Naive B cell (primary cell): ENCODE data around the gene HNRNPM. TPM values are rescaled to one million over a fixed set of nuclear protein-coding genes. Genes with fewer than 3 reads are reported as not detected.
"Not testable (repeated sequence)": the region's sequence is repeated elsewhere in the genome, so short reads cannot be mapped to it uniquely, and the experiment has no call there.

Experiments
- ATAC-seq, 2 donors: fragments of 150-1000 bp; cut with Tn5 transposase; 2 replicates each; pipeline ENCODE4 v1.10.0; 2021; ENCODE audit warnings: low read depth in 2 of 2, mild to moderate bottlenecking in 2 of 2, moderate library complexity in 2 of 2
- DNase-seq: peaks from one replicate; pipeline ENCODE4 v3.0.0; 2022
- H3K27ac Mint-ChIP-seq, 6 donors: one replicate each; pipeline ENCODE4 v1.8.0; 2020 to 2022; ENCODE audit warnings: mild to moderate bottlenecking in 6 of 6, mixed read lengths in 6 of 6, moderate library complexity in 5 of 6, inconsistent platforms in 2 of 6
- H3K27me3 Mint-ChIP-seq, 3 donors: one replicate each; pipeline ENCODE4 v1.8.0; 2021 to 2022; ENCODE audit warnings: mixed read lengths in 3 of 3, mild to moderate bottlenecking in 1 of 3
- H3K36me3 Mint-ChIP-seq, 2 donors: one replicate each; pipeline ENCODE4 v1.8.0; 2020 to 2022; ENCODE audit warnings: mixed read lengths in 2 of 2, inconsistent platforms in 1 of 2, mild to moderate bottlenecking in 1 of 2
- H3K4me1 Mint-ChIP-seq, 3 donors: one replicate each; pipeline ENCODE4 v1.8.0; 2020 to 2022; ENCODE audit warnings: mixed read lengths in 3 of 3, inconsistent platforms in 1 of 3, mild to moderate bottlenecking in 1 of 3, moderate library complexity in 1 of 3
- H3K4me3 Mint-ChIP-seq, 8 donors: one replicate each; pipeline ENCODE4 v1.8.0; 2020 to 2022; ENCODE audit warnings: mild to moderate bottlenecking in 8 of 8, mixed read lengths in 8 of 8, moderate library complexity in 8 of 8, inconsistent platforms in 2 of 8
- H3K9me3 Mint-ChIP-seq, 7 donors: one replicate each; pipeline ENCODE4 v1.8.0; 2020 to 2022; ENCODE audit warnings: mixed read lengths in 7 of 7, mild to moderate bottlenecking in 5 of 7, inconsistent platforms in 2 of 7, moderate library complexity in 1 of 7
- polyA plus RNA-seq, 6 donors: library from polyadenylated mRNA; unstranded; fragments of 300-500 nt; fragmentation: Illumina TruSeq; gene quantifications; one replicate each; pipeline ENCODE4 v1.2.3, GENCODE V29; 2021; ENCODE audit warnings: low read depth in 6 of 6

The HNRNPM gene
- polyA plus RNA-seq, 6 donors from 2014 or later = 185 to 283 (median 210) TPM

DNA sequence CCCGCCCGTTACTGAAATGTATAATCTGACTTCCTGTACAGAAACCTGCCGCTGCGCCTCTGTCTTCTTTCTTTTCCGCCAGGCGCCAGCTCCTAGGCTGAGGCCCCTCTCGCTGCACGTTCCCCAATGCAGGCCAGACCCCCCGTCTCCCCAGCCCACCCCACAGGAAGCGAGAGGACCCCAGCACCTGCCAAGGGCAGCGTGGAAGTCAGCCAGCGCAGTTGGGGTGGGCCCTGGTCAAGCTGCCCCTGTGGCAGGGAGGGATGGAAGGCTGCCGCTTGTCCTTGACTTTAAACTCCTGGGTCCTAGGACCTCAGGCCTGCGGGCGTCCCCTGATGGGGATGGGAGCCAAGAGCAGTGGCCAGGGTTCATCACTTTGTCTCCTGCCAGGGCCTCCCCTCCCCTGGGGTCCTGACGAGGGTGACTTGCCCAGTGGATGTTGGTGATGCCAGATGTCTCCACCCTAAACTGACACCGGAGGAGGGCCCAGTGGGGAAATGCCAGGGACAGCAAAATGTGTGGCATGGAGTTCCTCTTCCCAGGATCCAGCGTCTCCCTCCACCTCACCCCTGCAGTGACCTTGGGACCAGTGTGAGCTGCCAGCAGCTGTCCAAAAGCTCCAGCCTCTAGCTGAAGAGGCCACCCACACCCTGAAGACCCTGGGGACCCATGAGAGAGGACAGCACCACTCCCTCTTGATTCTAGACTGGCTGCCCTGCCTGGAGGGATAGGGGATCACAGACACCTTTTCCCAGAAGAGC lies 40.2 kb upstream of the HNRNPM start:
- Mint-ChIP-seq H3K27ac (peak overlapping the region in 1 of 6 donors; percentile 79), H3K4me3 (no peak overlapping the region), H3K9me3 (no peaks in the 10 kb centered on the region), H3K4me1 (peaks cover 3 to 7% (median 4%) of the 10 kb centered on the region in 3 donors), H3K36me3 (peaks cover 0 to 8% of the 10 kb centered on the region in 2 donors), H3K27me3 (no peaks in the 10 kb centered on the region)
- DNase-seq = no peak
- ATAC-seq = no peak

- H3K4me1 Mint-ChIP-seq = peaks cover 3 to 11% (median 5%) of the 10 kb centered on the region in 3 donors
- DNase-seq, H3K36me3 Mint-ChIP-seq, ATAC-seq, H3K27ac Mint-ChIP-seq, H3K9me3 Mint-ChIP-seq, H3K27me3 Mint-ChIP-seq, H3K4me3 Mint-ChIP-seq: not testable (repeated sequence)
These were observed 34.1 kb upstream of the HNRNPM start for GRCh38 chr19:8410718-8411117.

GRCh38 chr19:8412783-8413628 lies 31.8 kb upstream of the HNRNPM start, which contains the start of gene MARCHF2:
Gene MARCHF2, plus strand, starts transcription at chr19:8413305. Its CDS starts 8,536 bp downstream, at chr19:8421841.
- ATAC-seq = peak; percentile 99 to 100
- Mint-ChIP-seq H3K27ac (peak within 1 kb of the TSS in 1 of 6 donors; percentile 4), H3K36me3 (no peaks in the 10 kb centered on the region), H3K9me3 (no peaks in the 10 kb centered on the region), H3K4me1 (peaks cover 3 to 9% (median 5%) of the 10 kb centered on the region in 3 donors), H3K4me3 (peak within 1 kb of the TSS; percentile 58 to 87 (median 75)), H3K27me3 (no peaks in the 10 kb centered on the region)
- peak; percentile 95 for DNase-seq

- H3K4me3 Mint-ChIP-seq = peak overlapping the region; percentile 58 to 82 (median 74)
- no peaks in the 10 kb centered on the region for H3K9me3 Mint-ChIP-seq
- ATAC-seq (no peak), DNase-seq (no peak)
- no peaks in the 10 kb centered on the region for H3K36me3 Mint-ChIP-seq
- H3K4me1 Mint-ChIP-seq = peaks cover 3 to 9% (median 5%) of the 10 kb centered on the region in 3 donors
- H3K27ac Mint-ChIP-seq = peak overlapping the region in 1 of 6 donors; percentile 4
- H3K27me3 Mint-ChIP-seq = no peaks in the 10 kb centered on the region
These were observed 31.2 kb upstream of the HNRNPM start for GRCh38 chr19:8413629-8413995.

- H3K36me3 Mint-ChIP-seq = no peaks in the 10 kb centered on the region
- no peak overlapping the region for H3K27ac Mint-ChIP-seq
- ATAC-seq (no peak), DNase-seq (no peak)
- H3K4me1 Mint-ChIP-seq = peaks cover 3 to 9% (median 5%) of the 10 kb centered on the region in 3 donors
- H3K27me3 Mint-ChIP-seq = no peaks in the 10 kb centered on the region
- peak overlapping the region in 1 of 8 donors; percentile 43 for H3K4me3 Mint-ChIP-seq
- no peaks in the 10 kb centered on the region for H3K9me3 Mint-ChIP-seq
These were observed 28.0 kb upstream of the HNRNPM start for GRCh38 chr19:8416796-8417195.

GRCh38 chr19:8421484-8422461 lies 23.0 kb upstream of the HNRNPM start:
- Mint-ChIP-seq H3K27ac (no peak overlapping the region), H3K36me3 (peaks cover 0 to 7% of the 10 kb centered on the region in 2 donors), H3K4me1 (no peaks in the 10 kb centered on the region), H3K4me3 (no peak overlapping the region), H3K27me3 (no peaks in the 10 kb centered on the region), H3K9me3 (no peaks in the 10 kb centered on the region)
- DNase-seq = no peak
- no peak for ATAC-seq

GRCh38 chr19:8423817-8424223 lies 21.0 kb upstream of the HNRNPM start:
- no peaks in the 10 kb centered on the region for H3K4me1 Mint-ChIP-seq
- H3K9me3 Mint-ChIP-seq = no peaks in the 10 kb centered on the region
- DNase-seq (no peak), ATAC-seq (no peak)
- H3K27me3 Mint-ChIP-seq = no peaks in the 10 kb centered on the region
- no peak overlapping the region for H3K27ac Mint-ChIP-seq
- H3K4me3 Mint-ChIP-seq = no peak overlapping the region
- H3K36me3 Mint-ChIP-seq = peaks cover 0 to 14% of the 10 kb centered on the region in 2 donors

GRCh38 chr19:8425331-8425730 lies 19.4 kb upstream of the HNRNPM start:
- not testable (repeated sequence) for ATAC-seq, H3K4me3 Mint-ChIP-seq, H3K27me3 Mint-ChIP-seq, DNase-seq, H3K4me1 Mint-ChIP-seq, H3K9me3 Mint-ChIP-seq
- Mint-ChIP-seq H3K27ac (peak overlapping the region in 1 of 6 donors; percentile 54), H3K36me3 (peaks cover 0 to 20% of the 10 kb centered on the region in 2 donors)

GRCh38 chr19:8426283-8426682 lies 18.5 kb upstream of the HNRNPM start:
- ATAC-seq (no peak), DNase-seq (no peak)
- Mint-ChIP-seq H3K4me3 (no peak overlapping the region), H3K4me1 (peaks cover 0 to 2% (median 0%) of the 10 kb centered on the region in 3 donors), H3K36me3 (peaks cover 0 to 20% of the 10 kb centered on the region in 2 donors), H3K27me3 (no peaks in the 10 kb centered on the region), H3K27ac (no peak overlapping the region), H3K9me3 (no peaks in the 10 kb centered on the region)

DNA sequence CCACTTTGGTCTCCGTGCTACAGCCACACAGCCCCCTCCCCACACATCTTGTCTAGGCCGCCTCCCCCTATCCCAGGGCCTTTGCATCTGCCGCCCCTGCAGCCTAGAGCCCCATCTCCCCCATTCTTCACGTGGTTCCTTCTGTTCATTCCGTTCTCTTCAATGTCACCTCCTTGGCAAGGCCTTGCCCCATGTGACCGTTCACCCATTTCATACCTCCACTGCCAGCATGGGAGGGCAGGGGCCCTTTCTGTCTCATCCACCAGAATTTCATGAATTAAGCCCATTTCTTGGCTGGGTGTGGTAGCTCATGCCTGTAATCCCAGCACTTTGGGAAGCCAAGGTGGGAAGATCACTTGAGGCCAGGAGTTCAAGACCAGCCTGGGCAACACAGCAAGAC lies 15.7 kb upstream of the HNRNPM start:
- Mint-ChIP-seq H3K4me1 (peaks cover 0 to 2% (median 0%) of the 10 kb centered on the region in 3 donors), H3K27me3 (no peaks in the 10 kb centered on the region), H3K9me3 (no peaks in the 10 kb centered on the region), H3K4me3 (no peak overlapping the region), H3K36me3 (peaks cover 0 to 20% of the 10 kb centered on the region in 2 donors), H3K27ac (no peak overlapping the region)
- ATAC-seq (no peak), DNase-seq (no peak)

GRCh38 chr19:8429826-8430225 lies 14.9 kb upstream of the HNRNPM start:
- peaks cover 0 to 2% (median 0%) of the 10 kb centered on the region in 3 donors for H3K4me1 Mint-ChIP-seq
- no peaks in the 10 kb centered on the region for H3K9me3 Mint-ChIP-seq
- H3K4me3 Mint-ChIP-seq = no peak overlapping the region
- H3K27me3 Mint-ChIP-seq = no peaks in the 10 kb centered on the region
- DNase-seq (no peak), ATAC-seq (no peak)
- H3K36me3 Mint-ChIP-seq = peaks cover 0 to 20% of the 10 kb centered on the region in 2 donors
- H3K27ac Mint-ChIP-seq = peak overlapping the region in 1 of 6 donors; percentile 20

GRCh38 chr19:8430650-8431049 lies 14.1 kb upstream of the HNRNPM start:
- Mint-ChIP-seq H3K4me1 (peaks cover 0 to 4% (median 3%) of the 10 kb centered on the region in 3 donors), H3K9me3 (no peaks in the 10 kb centered on the region), H3K27me3 (no peaks in the 10 kb centered on the region), H3K36me3 (peaks cover 0 to 26% of the 10 kb centered on the region in 2 donors), H3K4me3 (no peak overlapping the region), H3K27ac (no peak overlapping the region)
- ATAC-seq = no peak
- DNase-seq = no peak

- Mint-ChIP-seq H3K9me3 (no peaks in the 10 kb centered on the region), H3K27me3 (no peaks in the 10 kb centered on the region), H3K27ac (no peak overlapping the region), H3K4me1 (peaks cover 0 to 8% (median 4%) of the 10 kb centered on the region in 3 donors), H3K4me3 (no peak overlapping the region), H3K36me3 (peaks cover 0 to 7% of the 10 kb centered on the region in 2 donors)
- ATAC-seq (no peak), DNase-seq (no peak)
These were observed 6.5 kb upstream of the HNRNPM start for GRCh38 chr19:8438236-8438635.
